Measurements from ENCODE around the gene MRPL11.

DNA sequence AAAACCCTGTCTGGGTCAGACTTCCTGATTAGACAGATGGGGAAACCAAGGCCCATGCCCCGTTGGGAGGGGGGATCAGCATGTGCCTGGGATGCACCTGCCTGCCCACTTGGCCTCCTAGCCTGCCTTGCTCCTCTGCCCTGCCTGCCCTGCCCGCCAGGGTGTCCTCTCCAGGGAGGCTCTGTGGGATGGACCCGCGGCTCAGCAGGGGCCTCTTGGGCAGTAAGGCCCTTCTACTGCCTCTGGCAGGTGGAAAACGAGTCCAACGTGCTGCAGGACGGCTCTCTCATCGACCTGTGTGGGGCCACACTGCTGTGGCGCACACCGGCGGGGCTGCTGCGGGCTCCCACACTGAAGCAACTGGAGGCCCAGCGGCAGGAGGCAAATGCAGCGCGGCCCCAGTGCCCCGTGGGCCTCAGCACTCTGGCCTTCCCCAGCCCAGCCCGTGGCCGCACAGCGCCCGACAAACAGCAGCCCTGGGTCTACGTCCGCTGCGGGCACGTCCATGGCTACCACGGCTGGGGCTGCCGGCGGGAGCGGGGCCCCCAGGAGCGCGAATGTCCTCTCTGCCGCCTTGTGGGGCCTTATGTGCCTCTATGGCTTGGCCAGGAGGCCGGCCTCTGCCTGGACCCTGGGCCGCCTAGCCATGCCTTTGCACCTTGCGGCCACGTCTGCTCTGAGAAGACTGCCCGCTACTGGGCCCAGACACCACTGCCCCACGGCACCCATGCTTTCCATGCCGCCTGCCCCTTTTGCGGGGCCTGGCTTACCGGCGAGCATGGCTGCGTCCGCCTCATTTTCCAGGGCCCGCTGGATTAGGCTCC, 36.9 kb upstream of the MRPL11 start:
- TF ChIP-seq ZNF274 (IDR thresholded peaks at IDR 0.05; ENCODE audit: insufficient read depth, insufficient read length), result no peak
- TF ChIP-seq JUND (IDR thresholded peaks at IDR 0.05; ENCODE audit: low read depth, low read length), result no peak
- TF ChIP-seq, protein P1, sequence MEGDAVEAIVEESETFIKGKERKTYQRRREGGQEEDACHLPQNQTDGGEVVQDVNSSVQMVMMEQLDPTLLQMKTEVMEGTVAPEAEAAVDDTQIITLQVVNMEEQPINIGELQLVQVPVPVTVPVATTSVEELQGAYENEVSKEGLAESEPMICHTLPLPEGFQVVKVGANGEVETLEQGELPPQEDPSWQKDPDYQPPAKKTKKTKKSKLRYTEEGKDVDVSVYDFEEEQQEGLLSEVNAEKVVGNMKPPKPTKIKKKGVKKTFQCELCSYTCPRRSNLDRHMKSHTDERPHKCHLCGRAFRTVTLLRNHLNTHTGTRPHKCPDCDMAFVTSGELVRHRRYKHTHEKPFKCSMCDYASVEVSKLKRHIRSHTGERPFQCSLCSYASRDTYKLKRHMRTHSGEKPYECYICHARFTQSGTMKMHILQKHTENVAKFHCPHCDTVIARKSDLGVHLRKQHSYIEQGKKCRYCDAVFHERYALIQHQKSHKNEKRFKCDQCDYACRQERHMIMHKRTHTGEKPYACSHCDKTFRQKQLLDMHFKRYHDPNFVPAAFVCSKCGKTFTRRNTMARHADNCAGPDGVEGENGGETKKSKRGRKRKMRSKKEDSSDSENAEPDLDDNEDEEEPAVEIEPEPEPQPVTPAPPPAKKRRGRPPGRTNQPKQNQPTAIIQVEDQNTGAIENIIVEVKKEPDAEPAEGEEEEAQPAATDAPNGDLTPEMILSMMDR (IDR thresholded peaks at IDR 0.05 in 2 of 3, conservative IDR thresholded peaks at IDR 0.05 in 1 of 3; ENCODE audit: control insufficient read depth in 2 of 3, extremely low read depth in 1 of 3, insufficient read depth in 1 of 3, low read depth in 3 of 3, low read length in 3 of 3), result no peak
- no peak for TF ChIP-seq SIN3A (IDR thresholded peaks at IDR 0.05; ENCODE audit: low read depth, low read length)
- TF ChIP-seq SMAD5 (IDR thresholded peaks at IDR 0.05; ENCODE audit: low read depth), result no peak

All from GM12878 (cell line).